Measurements from ENCODE around the gene HABP2.

The HABP2 gene

GRCh38 chr10:113532724-113533123, 20.1 kb upstream of the HABP2 start:
- no peak for TF ChIP-seq YY1 (tag by site-specific recombination; IDR thresholded peaks at IDR 0.05)
- TF ChIP-seq BCL6B (tag by site-specific recombination; IDR thresholded peaks at IDR 0.05), result no peak
- no peak for TF ChIP-seq ZNF707 (tag by site-specific recombination; IDR thresholded peaks at IDR 0.05)
- no peak for TF ChIP-seq TSHZ1 (tag by site-specific recombination; IDR thresholded peaks at IDR 0.05; ENCODE audit: borderline replicate concordance)
- TF ChIP-seq ZNF529 (tag by site-specific recombination; IDR thresholded peaks at IDR 0.05; ENCODE audit: insufficient replicate concordance), result no peak
- no peak for TF ChIP-seq ZNF830 (tag by site-specific recombination; IDR thresholded peaks at IDR 0.05; ENCODE audit: low read depth)
- TF ChIP-seq CTCF (tag by site-specific recombination; IDR thresholded peaks at IDR 0.05), result no peak
- no peak for TF ChIP-seq HOXC10 (CRISPR knock-in tag; IDR thresholded peaks at IDR 0.05)
- no peak for TF ChIP-seq RBAK (tag by site-specific recombination; IDR thresholded peaks at IDR 0.05)
- TF ChIP-seq ZNF114 (tag by site-specific recombination; IDR thresholded peaks at IDR 0.05), result no peak
- no peak for TF ChIP-seq ZNF776 (tag by site-specific recombination; IDR thresholded peaks at IDR 0.05; ENCODE audit: borderline replicate concordance)
- TF ChIP-seq ZNF366 (tag by site-specific recombination; conservative IDR thresholded peaks at IDR 0.05), result no peak
- no peak for TF ChIP-seq KLF1 (tag by site-specific recombination; IDR thresholded peaks at IDR 0.05)
- TF ChIP-seq ZNF148 (tag by site-specific recombination; IDR thresholded peaks at IDR 0.05; ENCODE audit: borderline replicate concordance), result no peak
- TF ChIP-seq ZNF10 (tag by site-specific recombination; IDR thresholded peaks at IDR 0.05), result no peak
- no peak for TF ChIP-seq ZNF16 (tag by site-specific recombination; IDR thresholded peaks at IDR 0.05; ENCODE audit: low read depth)
- TF ChIP-seq ZNF362 (tag by site-specific recombination; IDR thresholded peaks at IDR 0.05), result no peak
- no peak for TF ChIP-seq ZNF510 (tag by site-specific recombination; IDR thresholded peaks at IDR 0.05; ENCODE audit: insufficient replicate concordance)
- TF ChIP-seq ZFP69B (tag by site-specific recombination; IDR thresholded peaks at IDR 0.05), result no peak
- Histone ChIP-seq H3K36me3 (ENCODE audit: control insufficient read depth in 2 of 2, insufficient read depth in 1 of 2, low read length in 2 of 2) (no peaks in the 10 kb centered on the region), H3K4me3 (ENCODE audit: low read depth, low read length) (no peak overlapping the region), H3K4me1 (ENCODE audit: control insufficient read depth, insufficient read depth, low read length) (no peaks in the 10 kb centered on the region), H3K9me3 (ENCODE audit: control insufficient read depth, insufficient read depth, low read depth, low read length) (no peaks in the 10 kb centered on the region), H3K27ac (ENCODE audit: extremely low read depth, low read depth, low read length) (no peak overlapping the region)
- ChIA-PET CTCF (interaction anchor here (0.7 to 1.0 kb wide), 2 partner anchors 31 to 313 kb away, joined by 3 to 4 read pairs; no protein-coding TSS in a partner anchor), POLR2A (no interaction called here)

Measured in HEK293 (cell line).